ENCODE data around the gene ADAM10. TPM values are rescaled to one million over a fixed set of nuclear protein-coding genes. Genes with fewer than 3 reads are reported as not detected.

Gene ADAM10
- total and polyA plus RNA-seq, 2 of the 8 experiments (the other 6 are each of a cell fraction or from before 2014, with no cell fraction given) = 46.5 to 163 TPM

DNA sequence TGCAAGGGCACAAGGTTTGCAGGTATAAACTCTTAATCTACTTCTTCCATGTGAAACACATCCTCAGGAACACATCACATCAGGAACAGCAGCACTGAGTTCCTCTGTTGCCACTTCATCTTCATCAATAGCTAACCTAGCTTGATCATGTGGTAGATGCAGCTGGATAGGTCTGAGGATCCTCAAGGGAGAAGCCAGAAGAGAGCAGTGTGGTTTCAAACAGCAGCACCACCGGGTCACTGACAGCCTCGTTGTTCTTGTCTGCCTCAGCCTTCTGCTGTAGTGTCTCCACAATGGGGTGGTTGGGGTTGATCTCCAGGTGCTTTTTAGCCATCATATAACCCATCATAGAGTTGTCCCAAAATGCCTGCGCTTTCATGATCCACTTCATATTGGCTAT, 58.8 kb downstream of the ADAM10 start (continued):
- TF ChIP-seq POU5F1 (IDR thresholded peaks at IDR 0.05; ENCODE audit: low read depth, low read length) (no peak), RFX5 (IDR thresholded peaks at IDR 0.05; ENCODE audit: borderline replicate concordance, low read depth, low read length) (no peak), TEAD4 (IDR thresholded peaks at IDR 0.05; ENCODE audit: low read depth, low read length) (no peak), TAF1 (IDR thresholded peaks at IDR 0.05; ENCODE audit: low read depth, low read length) (no peak), RBBP5 (IDR thresholded peaks at IDR 0.05; ENCODE audit: borderline replicate concordance, low read depth, low read length) (no peak), NANOG (IDR thresholded peaks at IDR 0.05; ENCODE audit: insufficient read depth, low read depth, low read length, poor library complexity, severe bottlenecking) (no peak), BRCA1 (IDR thresholded peaks at IDR 0.05; ENCODE audit: low read depth, low read length) (no peak), CHD2 (IDR thresholded peaks at IDR 0.05; ENCODE audit: low read length) (no peak)

Measured in H1 (cell line).